ENCODE results near the gene CILP2.

GRCh38 chr19:19575411-19575810 is 37.3 kb downstream of the CILP2 start:
- TF ChIP-seq CTCF (IDR thresholded peaks at IDR 0.05) (no peak), POLR2AphosphoS5 (IDR thresholded peaks at IDR 0.05; ENCODE audit: insufficient read depth in 1 of 2, low read depth in 1 of 2) (no peak), POLR2A (IDR thresholded peaks at IDR 0.05) (no peak)
